SK-N-SH treated with all-trans-retinoic acid at 6 μM for 48 hours (cell line): ENCODE measurements around the gene DDTL.
"Not testable (repeated sequence)": the region's sequence is repeated elsewhere in the genome, so short reads cannot be mapped to it uniquely, and the experiment has no call there.

Experiments used
- ARNTL ChIP-seq: fragments of 450-650 bp; formaldehyde crosslinking; IDR thresholded peaks from 2 replicates; pipeline ENCODE4 v1.5.0; 2020; ENCODE audit warnings: low read depth, mild to moderate bottlenecking, moderate library complexity, borderline replicate concordance
- CSDC2 ChIP-seq: fragments of 250-450 bp; sonication (Bioruptor Pico); IDR thresholded peaks from 2 replicates; pipeline ENCODE4 v1.5.0; 2020; ENCODE audit warnings: mild to moderate bottlenecking, moderate library complexity
- ISL1 ChIP-seq: fragments of 250-450 bp; sonication (Bioruptor Pico); IDR thresholded peaks from 2 replicates; pipeline ENCODE4 v2.1.2; 2022; ENCODE audit warnings: mild to moderate bottlenecking, moderate library complexity
- TCF4 ChIP-seq: fragments of 250-450 bp; sonication (Bioruptor Pico); IDR thresholded peaks from 2 replicates; pipeline ENCODE4 v1.8.0; 2021; ENCODE audit warnings: mild to moderate bottlenecking, moderate library complexity, borderline replicate concordance
- ZC3H10 ChIP-seq: fragments of 250-450 bp; sonication (Bioruptor Pico); IDR thresholded peaks from 2 replicates; pipeline ENCODE4 v1.5.1; 2021; ENCODE audit warnings: mild to moderate bottlenecking, moderate library complexity
- ZFP3 ChIP-seq: fragments of 250-450 bp; sonication (Bioruptor Pico); IDR thresholded peaks from 2 replicates; pipeline ENCODE4 v1.5.0; 2020; ENCODE audit warnings: mild to moderate bottlenecking, moderate library complexity
- ZFP30 ChIP-seq: fragments of 450-650 bp; formaldehyde crosslinking; IDR thresholded peaks from 2 replicates; pipeline ENCODE4 v1.5.0; 2022; ENCODE audit warnings: mild to moderate bottlenecking, moderate library complexity
- ZNF565 ChIP-seq: fragments of 450-650 bp; formaldehyde crosslinking; conservative IDR thresholded peaks from 2 replicates; pipeline ENCODE4 v1.5.0; 2020; ENCODE audit warnings: low read depth, mild to moderate bottlenecking, moderate library complexity
- ZNF70 ChIP-seq: fragments of 450-650 bp; formaldehyde crosslinking; IDR thresholded peaks from 2 replicates; pipeline ENCODE4 v1.5.0; 2020; ENCODE audit warnings: mild to moderate bottlenecking, moderate library complexity
- TF ChIP-seq, protein P1 (sequence below): fragments of 250-450 bp; sonication (Bioruptor Pico); IDR thresholded peaks from 2 replicates; pipeline ENCODE4 v1.5.1; 2021; ENCODE audit warnings: mild to moderate bottlenecking, moderate library complexity
- TF ChIP-seq, protein P2 (sequence below): fragments of 250-450 bp; sonication (Bioruptor Pico); IDR thresholded peaks from 2 replicates; pipeline ENCODE4 v1.5.1; 2020; ENCODE audit warnings: low read depth, mild to moderate bottlenecking, moderate library complexity
- TF ChIP-seq, protein P3 (sequence below): fragments of 250-450 bp; sonication (Bioruptor Pico); IDR thresholded peaks from 2 replicates; pipeline ENCODE4 v1.8.0; 2020; ENCODE audit warnings: mild to moderate bottlenecking, moderate library complexity, borderline replicate concordance
- TF ChIP-seq, protein P4 (sequence below): fragments of 250-450 bp; sonication (Bioruptor Pico); IDR thresholded peaks from 2 replicates; pipeline ENCODE4 v1.5.0; 2020; ENCODE audit warnings: mild to moderate bottlenecking, moderate library complexity

DNA sequence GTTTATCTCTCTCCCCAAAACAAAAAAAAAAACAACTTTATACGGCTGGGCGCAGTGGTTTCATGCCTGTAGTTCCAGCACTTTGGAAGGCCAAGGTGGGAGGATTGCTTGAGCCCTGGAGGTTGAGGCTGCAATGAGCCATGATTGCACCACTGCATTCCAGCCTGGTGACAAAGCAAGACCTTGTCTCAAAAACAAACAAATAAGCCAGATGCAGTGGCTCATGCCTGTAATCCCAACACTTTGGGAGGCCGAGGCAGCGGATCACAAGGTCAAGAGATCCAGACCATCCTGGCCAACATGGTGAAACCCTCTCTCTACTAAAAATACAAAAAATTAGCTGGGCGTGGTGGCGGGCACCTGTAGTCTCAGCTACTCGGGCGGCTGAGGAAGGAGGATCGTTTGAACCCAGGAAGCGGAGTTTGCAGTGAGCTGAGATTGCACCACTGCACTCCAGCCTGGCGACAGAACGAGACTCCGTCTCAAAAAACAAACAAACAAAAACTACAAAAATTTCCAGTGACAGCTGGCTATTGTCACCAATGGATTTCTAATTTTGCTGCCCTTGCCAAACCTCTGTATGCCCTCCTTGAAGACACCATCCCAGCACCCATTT is 45.0 kb upstream of the DDTL start:
- TF ChIP-seq ZNF70, ISL1, CSDC2, ZC3H10, ZNF565, ZFP3, TCF4, ARNTL, ZFP30 (CRISPR knock-in tag): not testable (repeated sequence)
- TF ChIP-seq, protein P1, sequence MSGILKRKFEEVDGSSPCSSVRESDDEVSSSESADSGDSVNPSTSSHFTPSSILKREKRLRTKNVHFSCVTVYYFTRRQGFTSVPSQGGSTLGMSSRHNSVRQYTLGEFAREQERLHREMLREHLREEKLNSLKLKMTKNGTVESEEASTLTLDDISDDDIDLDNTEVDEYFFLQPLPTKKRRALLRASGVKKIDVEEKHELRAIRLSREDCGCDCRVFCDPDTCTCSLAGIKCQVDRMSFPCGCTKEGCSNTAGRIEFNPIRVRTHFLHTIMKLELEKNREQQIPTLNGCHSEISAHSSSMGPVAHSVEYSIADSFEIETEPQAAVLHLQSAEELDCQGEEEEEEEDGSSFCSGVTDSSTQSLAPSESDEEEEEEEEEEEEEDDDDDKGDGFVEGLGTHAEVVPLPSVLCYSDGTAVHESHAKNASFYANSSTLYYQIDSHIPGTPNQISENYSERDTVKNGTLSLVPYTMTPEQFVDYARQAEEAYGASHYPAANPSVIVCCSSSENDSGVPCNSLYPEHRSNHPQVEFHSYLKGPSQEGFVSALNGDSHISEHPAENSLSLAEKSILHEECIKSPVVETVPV = not testable (repeated sequence)
- TF ChIP-seq, protein P2, sequence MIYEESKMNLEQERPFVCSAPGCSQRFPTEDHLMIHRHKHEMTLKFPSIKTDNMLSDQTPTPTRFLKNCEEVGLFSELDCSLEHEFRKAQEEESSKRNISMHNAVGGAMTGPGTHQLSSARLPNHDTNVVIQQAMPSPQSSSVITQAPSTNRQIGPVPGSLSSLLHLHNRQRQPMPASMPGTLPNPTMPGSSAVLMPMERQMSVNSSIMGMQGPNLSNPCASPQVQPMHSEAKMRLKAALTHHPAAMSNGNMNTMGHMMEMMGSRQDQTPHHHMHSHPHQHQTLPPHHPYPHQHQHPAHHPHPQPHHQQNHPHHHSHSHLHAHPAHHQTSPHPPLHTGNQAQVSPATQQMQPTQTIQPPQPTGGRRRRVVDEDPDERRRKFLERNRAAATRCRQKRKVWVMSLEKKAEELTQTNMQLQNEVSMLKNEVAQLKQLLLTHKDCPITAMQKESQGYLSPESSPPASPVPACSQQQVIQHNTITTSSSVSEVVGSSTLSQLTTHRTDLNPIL (CRISPR knock-in tag) = not testable (repeated sequence)
- TF ChIP-seq, protein P3, sequence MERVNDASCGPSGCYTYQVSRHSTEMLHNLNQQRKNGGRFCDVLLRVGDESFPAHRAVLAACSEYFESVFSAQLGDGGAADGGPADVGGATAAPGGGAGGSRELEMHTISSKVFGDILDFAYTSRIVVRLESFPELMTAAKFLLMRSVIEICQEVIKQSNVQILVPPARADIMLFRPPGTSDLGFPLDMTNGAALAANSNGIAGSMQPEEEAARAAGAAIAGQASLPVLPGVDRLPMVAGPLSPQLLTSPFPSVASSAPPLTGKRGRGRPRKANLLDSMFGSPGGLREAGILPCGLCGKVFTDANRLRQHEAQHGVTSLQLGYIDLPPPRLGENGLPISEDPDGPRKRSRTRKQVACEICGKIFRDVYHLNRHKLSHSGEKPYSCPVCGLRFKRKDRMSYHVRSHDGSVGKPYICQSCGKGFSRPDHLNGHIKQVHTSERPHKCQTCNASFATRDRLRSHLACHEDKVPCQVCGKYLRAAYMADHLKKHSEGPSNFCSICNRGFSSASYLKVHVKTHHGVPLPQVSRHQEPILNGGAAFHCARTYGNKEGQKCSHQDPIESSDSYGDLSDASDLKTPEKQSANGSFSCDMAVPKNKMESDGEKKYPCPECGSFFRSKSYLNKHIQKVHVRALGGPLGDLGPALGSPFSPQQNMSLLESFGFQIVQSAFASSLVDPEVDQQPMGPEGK (CRISPR knock-in tag) = not testable (repeated sequence)
- TF ChIP-seq, protein P4, sequence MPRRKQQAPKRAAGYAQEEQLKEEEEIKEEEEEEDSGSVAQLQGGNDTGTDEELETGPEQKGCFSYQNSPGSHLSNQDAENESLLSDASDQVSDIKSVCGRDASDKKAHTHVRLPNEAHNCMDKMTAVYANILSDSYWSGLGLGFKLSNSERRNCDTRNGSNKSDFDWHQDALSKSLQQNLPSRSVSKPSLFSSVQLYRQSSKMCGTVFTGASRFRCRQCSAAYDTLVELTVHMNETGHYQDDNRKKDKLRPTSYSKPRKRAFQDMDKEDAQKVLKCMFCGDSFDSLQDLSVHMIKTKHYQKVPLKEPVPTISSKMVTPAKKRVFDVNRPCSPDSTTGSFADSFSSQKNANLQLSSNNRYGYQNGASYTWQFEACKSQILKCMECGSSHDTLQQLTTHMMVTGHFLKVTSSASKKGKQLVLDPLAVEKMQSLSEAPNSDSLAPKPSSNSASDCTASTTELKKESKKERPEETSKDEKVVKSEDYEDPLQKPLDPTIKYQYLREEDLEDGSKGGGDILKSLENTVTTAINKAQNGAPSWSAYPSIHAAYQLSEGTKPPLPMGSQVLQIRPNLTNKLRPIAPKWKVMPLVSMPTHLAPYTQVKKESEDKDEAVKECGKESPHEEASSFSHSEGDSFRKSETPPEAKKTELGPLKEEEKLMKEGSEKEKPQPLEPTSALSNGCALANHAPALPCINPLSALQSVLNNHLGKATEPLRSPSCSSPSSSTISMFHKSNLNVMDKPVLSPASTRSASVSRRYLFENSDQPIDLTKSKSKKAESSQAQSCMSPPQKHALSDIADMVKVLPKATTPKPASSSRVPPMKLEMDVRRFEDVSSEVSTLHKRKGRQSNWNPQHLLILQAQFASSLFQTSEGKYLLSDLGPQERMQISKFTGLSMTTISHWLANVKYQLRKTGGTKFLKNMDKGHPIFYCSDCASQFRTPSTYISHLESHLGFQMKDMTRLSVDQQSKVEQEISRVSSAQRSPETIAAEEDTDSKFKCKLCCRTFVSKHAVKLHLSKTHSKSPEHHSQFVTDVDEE (CRISPR knock-in tag) = not testable (repeated sequence)
